ENCODE results near the gene SEMA4B. TPM values are rescaled to one million over a fixed set of nuclear protein-coding genes. Genes with fewer than 3 reads are reported as not detected.

SEMA4B gene
- polyA plus RNA-seq, 3 donors: 13.2 to 65.0 (median 22.0) TPM

DNA sequence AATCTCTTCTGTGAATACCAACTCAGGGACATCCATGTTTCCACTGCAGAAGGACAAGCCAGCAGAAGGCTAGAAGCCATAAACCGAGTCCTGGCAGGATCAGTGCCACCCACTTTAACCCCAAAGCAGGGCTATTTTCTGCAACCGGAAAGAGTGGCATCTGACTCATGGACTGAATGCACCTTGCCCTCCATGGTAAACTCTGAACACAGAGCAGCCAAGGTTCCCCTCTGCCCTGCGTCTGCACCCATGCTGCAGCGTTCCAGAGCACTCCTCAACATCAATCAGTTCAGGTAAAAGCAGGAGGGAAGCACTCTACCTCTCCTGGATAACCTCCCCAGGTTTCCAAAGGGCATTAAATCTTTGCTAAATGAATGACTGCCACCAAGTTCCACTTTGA lies 63.5 kb downstream of the SEMA4B start:
- Histone ChIP-seq H3K9me3 (replicated peaks in 1 of 2; ENCODE audit: control insufficient read depth in 1 of 2, insufficient read depth in 1 of 2, low read length in 2 of 2) (no peaks in the 10 kb centered on the region), H3K4me2 (replicated peaks; ENCODE audit: extremely low read depth, low read length, poor library complexity, severe bottlenecking) (peak overlapping the region; percentile 85), H3K27ac (ENCODE audit: low read depth in 1 of 2, low read length in 2 of 2) (peak overlapping the region; percentile 91), H4K20me1 (ENCODE audit: insufficient read depth, low read length) (peaks cover 3% of the 10 kb centered on the region), H3K36me3 (replicated peaks in 1 of 2; ENCODE audit: control insufficient read depth in 1 of 2, insufficient read depth in 2 of 2, low read length in 2 of 2) (peaks cover 3 to 18% of the 10 kb centered on the region in 2 donors), H3K27me3 (ENCODE audit: control insufficient read depth in 2 of 2, insufficient read depth in 2 of 2, low read length in 2 of 2) (no peaks in the 10 kb centered on the region), H3K4me1 (ENCODE audit: control insufficient read depth in 1 of 2, insufficient read depth in 2 of 2, low read length in 2 of 2) (peaks cover 26 to 35% of the 10 kb centered on the region in 2 donors), H3K79me2 (ENCODE audit: insufficient read depth, low read length) (peaks cover 38% of the 10 kb centered on the region), H3K9ac (ENCODE audit: insufficient read depth, low read length, poor library complexity, severe bottlenecking) (peak overlapping the region; percentile 81), H2AFZ (ENCODE audit: insufficient read depth, low read depth, low read length, poor library complexity, severe bottlenecking) (peak overlapping the region; percentile 95), H3K4me3 (replicated peaks in 1 of 3; ENCODE audit: low read depth in 2 of 3, low read length in 3 of 3) (peak overlapping the region; percentile 67 to 91 (median 80))
- peak; percentile 17 to 28 (median 22) for DNase-seq
- no peak for TF ChIP-seq CTCF (IDR thresholded peaks at IDR 0.05)
- H3K27me3 Mint-ChIP-seq (ENCODE audit: low read depth in 3 of 3): peaks cover 1 to 3% (median 3%) of the 10 kb centered on the region in 3 donors
- H3K36me3 Mint-ChIP-seq: peaks cover 11 to 12% of the 10 kb centered on the region in 2 donors
- H3K9me3 Mint-ChIP-seq: no peaks in the 10 kb centered on the region
- peak overlapping the region; percentile 91 to 98 (median 97) for H3K27ac Mint-ChIP-seq
- intact Hi-C loops (cut with micrococcal nuclease): loop anchor here (2.0 to 5.0 kb wide), 2 partner anchors 30 to 32 kb away; partner anchors contain the start of genes GDPGP1 (in 2 of the 2) and CIB1 (in 1 of the 2)
- H3K4me3 Mint-ChIP-seq: peak overlapping the region; percentile 94 to 95
- 53% methylated on average over 4 of the region's 4 CpGs for WGBS (ENCODE audit: insufficient coverage)
- peaks cover 37% of the 10 kb centered on the region for H3K4me1 Mint-ChIP-seq

DNA sequence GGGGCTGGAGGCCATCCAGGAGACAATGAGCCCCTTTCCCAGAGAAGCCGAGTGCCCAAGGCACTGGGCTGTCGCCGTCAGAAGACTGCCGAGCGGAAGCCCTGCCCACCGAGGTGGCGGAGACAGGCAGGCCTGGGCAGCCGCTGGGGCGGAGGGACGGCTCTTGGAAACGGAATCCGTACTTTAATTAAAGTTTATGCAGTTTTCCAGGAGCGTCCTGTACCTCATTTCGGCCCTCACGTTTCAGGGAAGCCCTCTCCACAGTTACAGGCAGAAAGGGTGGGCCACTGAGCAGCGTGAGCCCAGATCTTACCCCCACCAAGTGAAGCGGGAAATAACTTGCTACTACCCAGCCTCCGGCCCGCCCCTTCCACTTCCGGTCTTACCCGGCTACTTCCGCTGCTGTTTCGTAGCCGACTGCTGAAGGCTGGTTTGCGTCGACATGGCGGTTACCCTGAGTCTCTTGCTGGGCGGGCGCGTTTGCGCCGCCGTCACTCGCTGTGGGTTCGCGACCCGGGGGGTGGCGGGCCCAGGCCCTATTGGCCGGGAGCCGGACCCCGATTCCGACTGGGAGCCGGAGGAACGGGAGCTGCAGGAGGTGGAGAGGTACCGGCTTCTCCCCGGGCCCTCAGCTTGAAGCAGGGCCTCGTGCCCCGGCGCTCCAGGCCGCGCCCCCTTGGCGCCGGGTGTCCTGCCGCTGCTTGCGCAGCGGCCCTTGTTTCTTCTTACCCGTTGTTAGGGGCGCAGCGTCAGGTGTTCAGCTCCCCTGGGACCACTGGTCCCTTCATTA lies 64.3 kb downstream of the SEMA4B start, which contains the start of gene NGRN:
Gene NGRN (plus strand): TSS at position 402 of the 790 bp plus-strand sequence. CDS start 41 bp downstream, at position 443.
- H3K9me3 Mint-ChIP-seq: no peaks in the 10 kb centered on the region
- H3K27me3 ChIP-seq (ENCODE audit: control insufficient read depth in 2 of 2, insufficient read depth in 2 of 2, low read length in 2 of 2): no peaks in the 10 kb centered on the region
- peak within 1 kb of the TSS; percentile 94 to 95 for H3K4me3 Mint-ChIP-seq
- peaks cover 11 to 26% of the 10 kb centered on the region in 2 donors for H3K36me3 ChIP-seq (replicated peaks in 1 of 2; ENCODE audit: control insufficient read depth in 1 of 2, insufficient read depth in 2 of 2, low read length in 2 of 2)
- peak within 1 kb of the TSS; percentile 81 for H3K9ac ChIP-seq (ENCODE audit: insufficient read depth, low read length, poor library complexity, severe bottlenecking)
- H4K20me1 ChIP-seq (ENCODE audit: insufficient read depth, low read length): peaks cover 11% of the 10 kb centered on the region
- H3K79me2 ChIP-seq (ENCODE audit: insufficient read depth, low read length): peaks cover 46% of the 10 kb centered on the region
- DNase-seq: peak; percentile 82 to 90 (median 86)
- WGBS (ENCODE audit: insufficient coverage): under 1% methylated on average over 59 of the region's 59 CpGs
- H3K27me3 Mint-ChIP-seq (ENCODE audit: low read depth in 3 of 3): peaks cover 1 to 3% (median 1%) of the 10 kb centered on the region in 3 donors
- intact Hi-C loops (cut with micrococcal nuclease): loop anchor here (2.0 to 5.0 kb wide), 2 partner anchors 31 to 33 kb away; partner anchors contain the start of genes GDPGP1 (in 2 of the 2) and CIB1 (in 1 of the 2)
- H3K4me3 ChIP-seq (replicated peaks in 1 of 3; ENCODE audit: low read depth in 2 of 3, low read length in 3 of 3): peak within 1 kb of the TSS; percentile 67 to 91 (median 80)
- peak within 1 kb of the TSS; percentile 91 to 98 (median 97) for H3K27ac Mint-ChIP-seq
- TF ChIP-seq CTCF (IDR thresholded peaks at IDR 0.05): no peak
- H3K27ac ChIP-seq (ENCODE audit: low read depth in 1 of 2, low read length in 2 of 2): peak within 1 kb of the TSS; percentile 91
- H3K4me1 ChIP-seq (ENCODE audit: control insufficient read depth in 1 of 2, insufficient read depth in 2 of 2, low read length in 2 of 2): peaks cover 26 to 35% of the 10 kb centered on the region in 2 donors
- H3K4me1 Mint-ChIP-seq: peaks cover 41% of the 10 kb centered on the region
- peaks cover 19 to 20% of the 10 kb centered on the region in 2 donors for H3K36me3 Mint-ChIP-seq
- peak within 1 kb of the TSS; percentile 95 for H2AFZ ChIP-seq (ENCODE audit: insufficient read depth, low read depth, low read length, poor library complexity, severe bottlenecking)
- no peaks in the 10 kb centered on the region for H3K9me3 ChIP-seq (replicated peaks in 1 of 2; ENCODE audit: control insufficient read depth in 1 of 2, insufficient read depth in 1 of 2, low read length in 2 of 2)
- H3K4me2 ChIP-seq (replicated peaks; ENCODE audit: extremely low read depth, low read length, poor library complexity, severe bottlenecking): peak within 1 kb of the TSS; percentile 85
